22Rv1 (cell line): ENCODE results near the gene COA3.

ENCODE experiments used
- H3K27ac ChIP-seq: fragments of 450-650 bp; 2 replicates; pipeline ENCODE4 v1.5.1; 2017
- ZFX ChIP-seq: fragments of 450-650 bp; IDR thresholded peaks from 2 replicates; pipeline ENCODE4 v1.6.1; 2017; ENCODE audit warnings: antibody characterized with exemption, borderline replicate concordance
- TF ChIP-seq, protein P1 (sequence below): fragments of 450-650 bp; IDR thresholded peaks from 2 replicates; pipeline ENCODE4 v1.5.1; 2017; ENCODE audit warnings: mild to moderate bottlenecking

The COA3 gene

DNA sequence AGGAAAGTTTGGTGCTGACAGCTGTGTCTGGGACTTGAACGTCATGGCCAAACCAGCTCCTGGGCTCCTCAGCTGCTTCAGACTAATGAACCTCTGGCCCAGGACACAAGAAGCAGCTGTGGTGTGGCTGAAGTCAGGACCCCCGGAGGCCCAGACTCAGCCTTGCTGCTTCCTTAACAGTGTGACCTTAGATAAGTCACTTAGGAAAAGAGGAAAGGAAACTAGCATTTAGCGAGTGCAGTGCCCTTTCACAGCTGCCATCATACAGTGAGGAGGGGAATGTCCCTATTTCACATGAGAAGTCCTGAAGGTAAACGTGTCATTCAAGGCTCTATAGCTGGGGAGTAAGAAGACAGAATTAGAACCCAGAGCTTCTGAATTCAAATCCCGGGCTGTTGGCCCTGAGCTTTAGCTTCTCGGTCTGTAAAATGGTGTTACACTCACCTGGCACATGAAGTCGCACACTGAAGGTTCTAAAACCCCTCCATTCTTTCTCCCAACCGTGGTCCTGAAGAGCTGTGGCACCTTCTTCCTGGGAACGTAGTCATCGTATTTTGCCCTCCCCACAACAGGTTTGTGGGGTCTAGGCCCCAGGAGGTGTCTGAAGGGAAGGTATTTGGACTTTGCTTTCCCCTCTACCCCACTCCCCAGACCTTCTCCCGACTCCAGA, 38.4 kb downstream of the COA3 start:
- TF ChIP-seq, protein P1, sequence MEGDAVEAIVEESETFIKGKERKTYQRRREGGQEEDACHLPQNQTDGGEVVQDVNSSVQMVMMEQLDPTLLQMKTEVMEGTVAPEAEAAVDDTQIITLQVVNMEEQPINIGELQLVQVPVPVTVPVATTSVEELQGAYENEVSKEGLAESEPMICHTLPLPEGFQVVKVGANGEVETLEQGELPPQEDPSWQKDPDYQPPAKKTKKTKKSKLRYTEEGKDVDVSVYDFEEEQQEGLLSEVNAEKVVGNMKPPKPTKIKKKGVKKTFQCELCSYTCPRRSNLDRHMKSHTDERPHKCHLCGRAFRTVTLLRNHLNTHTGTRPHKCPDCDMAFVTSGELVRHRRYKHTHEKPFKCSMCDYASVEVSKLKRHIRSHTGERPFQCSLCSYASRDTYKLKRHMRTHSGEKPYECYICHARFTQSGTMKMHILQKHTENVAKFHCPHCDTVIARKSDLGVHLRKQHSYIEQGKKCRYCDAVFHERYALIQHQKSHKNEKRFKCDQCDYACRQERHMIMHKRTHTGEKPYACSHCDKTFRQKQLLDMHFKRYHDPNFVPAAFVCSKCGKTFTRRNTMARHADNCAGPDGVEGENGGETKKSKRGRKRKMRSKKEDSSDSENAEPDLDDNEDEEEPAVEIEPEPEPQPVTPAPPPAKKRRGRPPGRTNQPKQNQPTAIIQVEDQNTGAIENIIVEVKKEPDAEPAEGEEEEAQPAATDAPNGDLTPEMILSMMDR, result no peak
- no peak for TF ChIP-seq ZFX
- H3K27ac ChIP-seq, result no peak overlapping the region

DNA sequence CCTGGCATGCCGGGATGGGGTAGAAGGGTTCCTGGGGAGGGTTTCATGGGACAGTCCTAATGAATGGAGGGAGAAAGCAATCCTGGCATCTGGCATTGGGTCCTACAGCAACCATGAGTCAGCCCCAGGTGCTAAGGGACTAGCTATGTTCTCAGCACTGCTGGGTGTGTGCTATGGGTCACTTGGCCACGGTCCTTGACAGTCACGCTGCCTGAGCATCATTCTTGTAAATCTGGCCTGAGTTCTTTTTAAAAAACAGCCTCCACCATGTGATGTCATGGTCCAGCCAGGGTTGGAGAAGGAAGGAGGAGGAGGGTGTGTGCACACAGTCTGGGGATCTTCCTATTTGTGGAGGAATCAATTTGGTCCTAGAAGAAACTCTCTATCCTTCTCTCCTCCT, 43.7 kb downstream of the COA3 start:
- TF ChIP-seq, protein P1, result no peak
- no peak for TF ChIP-seq ZFX
- no peak overlapping the region for H3K27ac ChIP-seq

DNA sequence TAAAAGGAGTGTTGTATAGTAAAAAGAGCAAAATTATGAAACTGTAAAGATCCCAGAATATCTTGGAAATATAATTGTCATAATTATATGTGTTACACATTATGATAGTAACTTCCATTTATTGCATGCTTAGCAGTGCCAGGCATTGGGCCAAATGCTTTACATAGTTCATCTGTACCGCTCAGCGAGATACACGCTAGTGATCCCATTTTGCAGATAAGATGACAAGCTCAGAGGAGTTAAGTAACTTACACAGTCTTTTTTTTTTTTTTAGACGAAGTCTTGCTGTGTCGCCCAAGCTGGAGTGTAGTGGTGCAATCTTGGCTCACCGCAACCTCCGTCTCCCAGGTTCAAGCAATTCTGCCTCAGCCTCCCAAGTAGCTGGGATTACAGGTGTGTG, 46.9 kb downstream of the COA3 start:
- no peak overlapping the region for H3K27ac ChIP-seq
- TF ChIP-seq ZFX, result no peak
- TF ChIP-seq, protein P1, result no peak

DNA sequence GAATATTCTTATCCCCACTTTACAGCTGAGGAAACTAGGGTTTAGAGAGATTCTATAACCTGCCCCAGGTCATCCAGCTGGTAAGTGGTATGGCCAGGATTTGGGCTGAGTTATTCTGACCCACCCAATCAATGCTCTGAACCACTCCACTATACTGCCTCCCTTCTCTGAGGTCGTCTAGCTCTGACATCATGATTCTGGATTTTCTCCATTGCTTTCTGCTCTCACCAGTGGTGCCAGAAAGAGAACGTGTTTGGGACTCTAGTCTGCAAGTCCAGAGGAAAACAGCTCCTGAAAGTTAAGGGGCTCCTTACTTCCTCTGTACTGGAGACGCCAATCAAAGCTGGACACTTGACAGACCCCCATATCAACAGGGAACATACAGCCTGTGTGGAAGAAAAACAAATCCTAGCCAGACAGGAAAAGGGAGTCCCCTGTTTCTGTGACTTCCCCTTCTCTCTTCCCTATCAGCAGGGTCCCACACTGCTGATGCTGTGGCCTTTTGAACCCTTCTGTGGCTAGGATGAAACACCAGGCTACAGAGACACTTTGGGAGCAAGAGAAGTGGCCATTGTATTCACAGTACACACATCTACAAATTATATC, 47.7 kb downstream of the COA3 start:
- TF ChIP-seq, protein P1, result no peak
- TF ChIP-seq ZFX, result no peak
- H3K27ac ChIP-seq, result no peak overlapping the region

DNA sequence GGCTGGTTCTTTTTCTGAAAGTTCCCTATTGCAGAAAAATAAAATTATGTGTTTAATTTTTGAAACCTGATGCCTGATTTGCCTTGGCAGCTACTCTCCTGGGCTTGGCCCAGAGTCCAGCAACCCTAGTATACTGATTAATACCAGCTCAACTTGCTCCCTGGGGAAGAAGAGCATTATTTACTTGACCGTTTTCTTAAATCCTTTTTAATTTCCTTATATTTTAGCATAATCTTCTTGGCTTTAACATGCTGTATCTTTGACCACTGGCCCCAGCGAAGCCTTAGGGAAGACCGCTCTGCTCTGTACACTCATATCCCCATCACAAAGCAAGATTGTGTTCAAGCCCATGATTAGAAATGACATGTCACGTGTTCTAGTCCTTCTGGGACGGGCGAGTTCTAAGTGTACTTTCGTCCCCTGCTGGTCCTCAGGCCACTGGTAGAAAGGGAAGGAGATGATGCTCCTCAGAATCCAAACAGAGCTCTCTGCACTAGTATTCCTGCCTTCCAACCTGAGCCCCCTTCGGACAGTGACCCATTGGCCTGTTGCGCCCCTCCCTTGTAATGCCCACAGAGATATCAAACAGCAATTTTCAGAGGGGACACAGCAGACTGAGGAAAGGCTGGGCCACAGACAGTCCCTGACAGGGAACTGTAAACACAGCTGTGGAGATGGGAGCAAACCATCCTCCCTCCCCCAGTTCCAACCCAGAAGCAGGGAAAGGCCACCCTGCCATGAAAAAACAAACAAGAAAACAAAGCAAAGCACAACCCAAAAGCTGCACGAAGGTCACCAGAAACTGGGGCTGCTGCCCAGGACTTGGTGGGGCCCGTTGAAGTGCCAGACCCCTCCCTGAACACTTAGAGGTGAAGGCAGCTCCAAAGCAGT, 49.4 kb downstream of the COA3 start:
- H3K27ac ChIP-seq, result no peak overlapping the region
- TF ChIP-seq, protein P1, result no peak

DNA sequence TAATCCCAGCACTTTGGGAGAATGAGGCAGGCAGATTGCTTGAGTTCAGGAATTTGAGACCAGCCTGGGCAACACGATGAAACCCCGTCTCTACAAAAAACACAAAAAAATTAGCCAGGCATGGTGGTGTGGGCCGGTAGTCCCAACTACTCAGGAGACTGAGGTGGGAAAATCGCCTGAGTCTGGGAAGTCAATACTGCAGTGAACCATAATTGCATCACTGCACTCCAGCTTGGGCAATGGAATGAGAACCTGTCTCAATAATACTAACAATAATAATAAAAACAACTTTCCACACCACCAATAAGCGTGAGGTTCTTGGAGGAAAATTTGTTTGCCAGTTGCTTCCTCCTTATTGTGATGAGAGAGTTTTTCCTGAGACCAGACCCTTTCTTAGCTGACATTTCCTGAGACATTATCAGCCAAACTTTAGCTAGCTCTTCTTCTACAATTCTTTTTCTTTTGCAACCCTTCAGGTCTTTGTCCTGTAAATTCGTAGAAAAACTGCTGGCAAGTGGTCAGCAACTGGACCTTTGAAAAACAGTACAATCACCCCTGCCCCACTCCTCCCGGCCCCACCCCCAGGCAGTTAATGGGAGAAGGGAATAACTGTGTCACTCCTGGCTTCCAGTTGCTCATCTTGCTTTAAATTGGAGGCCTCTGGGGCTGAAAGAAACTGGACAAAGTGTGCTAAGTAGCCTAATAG, 50.1 kb downstream of the COA3 start:
- no peak for TF ChIP-seq ZFX
- TF ChIP-seq, protein P1, result no peak
- no peak overlapping the region for H3K27ac ChIP-seq
